ENCODE data around the gene KATNBL1. TPM values are rescaled to one million over a fixed set of nuclear protein-coding genes. Genes with fewer than 3 reads are reported as not detected.

The KATNBL1 gene
- total RNA-seq, 1 experiment from 2014 or later: 46.1 TPM

DNA sequence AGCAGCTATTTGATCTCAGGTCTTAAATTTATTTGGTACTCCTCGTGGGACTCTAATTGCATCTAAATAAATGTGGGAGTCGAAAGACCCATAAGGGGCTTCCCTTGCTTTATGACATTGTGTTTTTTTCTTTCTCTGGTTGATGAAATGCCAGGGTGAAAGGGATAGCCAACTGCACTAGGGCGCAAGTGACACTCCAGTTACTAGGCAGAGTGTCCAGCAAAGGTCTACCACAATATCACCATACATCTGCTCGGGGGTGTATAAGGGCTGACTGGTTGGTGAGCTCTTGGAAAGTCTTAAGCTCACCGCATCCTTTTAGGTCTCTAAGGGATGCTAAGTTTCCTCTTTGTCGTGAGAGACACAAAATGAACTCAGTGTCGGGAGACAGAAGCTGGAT is 54.0 kb downstream of the KATNBL1 start:
- no peaks in the 10 kb centered on the region for H3K27me3 ChIP-seq (ENCODE audit: control insufficient read depth, insufficient read depth, low read length)
- ATAC-seq (no peak), DNase-seq (ENCODE audit: low read depth, low spot score) (no peak)
- TF ChIP-seq TCF7L2 (IDR thresholded peaks at IDR 0.05; ENCODE audit: low read depth, low read length) (no peak), POLR2AphosphoS5 (IDR thresholded peaks at IDR 0.05; ENCODE audit: low read depth, low read length) (no peak), SIN3A (IDR thresholded peaks at IDR 0.05; ENCODE audit: borderline replicate concordance, insufficient read depth, low read depth, low read length) (no peak)
- TF ChIP-seq, protein P1, sequence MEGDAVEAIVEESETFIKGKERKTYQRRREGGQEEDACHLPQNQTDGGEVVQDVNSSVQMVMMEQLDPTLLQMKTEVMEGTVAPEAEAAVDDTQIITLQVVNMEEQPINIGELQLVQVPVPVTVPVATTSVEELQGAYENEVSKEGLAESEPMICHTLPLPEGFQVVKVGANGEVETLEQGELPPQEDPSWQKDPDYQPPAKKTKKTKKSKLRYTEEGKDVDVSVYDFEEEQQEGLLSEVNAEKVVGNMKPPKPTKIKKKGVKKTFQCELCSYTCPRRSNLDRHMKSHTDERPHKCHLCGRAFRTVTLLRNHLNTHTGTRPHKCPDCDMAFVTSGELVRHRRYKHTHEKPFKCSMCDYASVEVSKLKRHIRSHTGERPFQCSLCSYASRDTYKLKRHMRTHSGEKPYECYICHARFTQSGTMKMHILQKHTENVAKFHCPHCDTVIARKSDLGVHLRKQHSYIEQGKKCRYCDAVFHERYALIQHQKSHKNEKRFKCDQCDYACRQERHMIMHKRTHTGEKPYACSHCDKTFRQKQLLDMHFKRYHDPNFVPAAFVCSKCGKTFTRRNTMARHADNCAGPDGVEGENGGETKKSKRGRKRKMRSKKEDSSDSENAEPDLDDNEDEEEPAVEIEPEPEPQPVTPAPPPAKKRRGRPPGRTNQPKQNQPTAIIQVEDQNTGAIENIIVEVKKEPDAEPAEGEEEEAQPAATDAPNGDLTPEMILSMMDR (IDR thresholded peaks at IDR 0.05): no peak
- TF ChIP-seq, protein P2, sequence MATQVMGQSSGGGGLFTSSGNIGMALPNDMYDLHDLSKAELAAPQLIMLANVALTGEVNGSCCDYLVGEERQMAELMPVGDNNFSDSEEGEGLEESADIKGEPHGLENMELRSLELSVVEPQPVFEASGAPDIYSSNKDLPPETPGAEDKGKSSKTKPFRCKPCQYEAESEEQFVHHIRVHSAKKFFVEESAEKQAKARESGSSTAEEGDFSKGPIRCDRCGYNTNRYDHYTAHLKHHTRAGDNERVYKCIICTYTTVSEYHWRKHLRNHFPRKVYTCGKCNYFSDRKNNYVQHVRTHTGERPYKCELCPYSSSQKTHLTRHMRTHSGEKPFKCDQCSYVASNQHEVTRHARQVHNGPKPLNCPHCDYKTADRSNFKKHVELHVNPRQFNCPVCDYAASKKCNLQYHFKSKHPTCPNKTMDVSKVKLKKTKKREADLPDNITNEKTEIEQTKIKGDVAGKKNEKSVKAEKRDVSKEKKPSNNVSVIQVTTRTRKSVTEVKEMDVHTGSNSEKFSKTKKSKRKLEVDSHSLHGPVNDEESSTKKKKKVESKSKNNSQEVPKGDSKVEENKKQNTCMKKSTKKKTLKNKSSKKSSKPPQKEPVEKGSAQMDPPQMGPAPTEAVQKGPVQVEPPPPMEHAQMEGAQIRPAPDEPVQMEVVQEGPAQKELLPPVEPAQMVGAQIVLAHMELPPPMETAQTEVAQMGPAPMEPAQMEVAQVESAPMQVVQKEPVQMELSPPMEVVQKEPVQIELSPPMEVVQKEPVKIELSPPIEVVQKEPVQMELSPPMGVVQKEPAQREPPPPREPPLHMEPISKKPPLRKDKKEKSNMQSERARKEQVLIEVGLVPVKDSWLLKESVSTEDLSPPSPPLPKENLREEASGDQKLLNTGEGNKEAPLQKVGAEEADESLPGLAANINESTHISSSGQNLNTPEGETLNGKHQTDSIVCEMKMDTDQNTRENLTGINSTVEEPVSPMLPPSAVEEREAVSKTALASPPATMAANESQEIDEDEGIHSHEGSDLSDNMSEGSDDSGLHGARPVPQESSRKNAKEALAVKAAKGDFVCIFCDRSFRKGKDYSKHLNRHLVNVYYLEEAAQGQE (IDR thresholded peaks at IDR 0.05; ENCODE audit: insufficient read depth in 1 of 2, low read depth in 2 of 2, low read length in 1 of 2): no peak
- no peaks in the 10 kb centered on the region for H3K4me1 ChIP-seq (ENCODE audit: control insufficient read depth, insufficient read depth, low read length)
- ChIA-PET CTCF (no interaction called here), POLR2A (no interaction called here)
- H3K9me3 ChIP-seq (ENCODE audit: control insufficient read depth, insufficient read depth, low read depth, low read length): peaks cover 18% of the 10 kb centered on the region; the same call in 1 of the 2 replicates
- BruUV-seq (replicated peaks): no TSS peak
- in situ Hi-C loops (cut with HindIII; ENCODE audit: low pct_unique_long_range_greater_than_20kb, low sequenced_read_pairs): no loop called here
- H3K27ac ChIP-seq (ENCODE audit: low read length): no peak overlapping the region
- 0 out of 2 replicates have a peak, but pooled peaks cover 5% of the 10 kb centered on the region for H3K36me3 ChIP-seq (ENCODE audit: control insufficient read depth, insufficient read depth, low read length)
- no peak overlapping the region for H3K4me3 ChIP-seq (ENCODE audit: low read depth in 2 of 2, low read length in 2 of 2)
- intact Hi-C loops (cut with micrococcal nuclease; ENCODE audit: unreplicated experiment): no loop called here

DNA sequence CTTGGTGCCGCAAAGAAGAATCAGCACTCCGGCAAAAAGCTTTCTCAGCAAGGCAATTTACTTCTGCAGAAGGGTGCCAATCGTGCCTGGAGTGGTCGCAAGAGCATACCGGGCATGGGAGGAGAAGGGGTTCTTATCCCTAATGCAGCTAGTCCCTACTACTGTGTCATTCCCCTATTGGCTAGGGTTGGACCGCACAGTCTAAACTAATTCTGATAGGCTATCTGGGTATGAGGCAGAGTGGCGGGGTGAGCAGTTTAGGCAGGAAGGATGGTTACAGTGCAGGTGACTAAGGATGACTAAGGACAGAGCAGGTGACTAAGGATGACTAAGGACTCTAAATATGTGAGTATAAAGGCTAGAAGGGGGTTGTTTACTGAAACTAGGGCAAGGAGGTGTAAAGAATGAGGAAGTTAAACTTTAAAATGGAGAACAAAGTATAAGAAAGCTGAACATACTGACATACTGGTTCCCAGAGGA is 55.1 kb downstream of the KATNBL1 start:
- Histone ChIP-seq H3K9me3 (ENCODE audit: control insufficient read depth, insufficient read depth, low read depth, low read length) (peaks cover 16% of the 10 kb centered on the region; the same call in 1 of the 2 replicates), H3K36me3 (ENCODE audit: control insufficient read depth, insufficient read depth, low read length) (0 out of 2 replicates have a peak, but pooled peaks cover 5% of the 10 kb centered on the region), H3K27ac (ENCODE audit: low read length) (no peak overlapping the region), H3K27me3 (ENCODE audit: control insufficient read depth, insufficient read depth, low read length) (no peaks in the 10 kb centered on the region), H3K4me1 (ENCODE audit: control insufficient read depth, insufficient read depth, low read length) (no peaks in the 10 kb centered on the region), H3K4me3 (ENCODE audit: low read depth in 2 of 2, low read length in 2 of 2) (no peak overlapping the region)
- intact Hi-C loops (cut with micrococcal nuclease; ENCODE audit: unreplicated experiment) (no loop called here), in situ Hi-C loops (cut with HindIII; ENCODE audit: low pct_unique_long_range_greater_than_20kb, low sequenced_read_pairs) (no loop called here)
- DNase-seq (ENCODE audit: low read depth, low spot score): no peak
- ChIA-PET POLR2A (no interaction called here), CTCF (no interaction called here)
- TF ChIP-seq, protein P2 (IDR thresholded peaks at IDR 0.05; ENCODE audit: insufficient read depth in 1 of 2, low read depth in 2 of 2, low read length in 1 of 2): no peak
- TF ChIP-seq TCF7L2 (IDR thresholded peaks at IDR 0.05; ENCODE audit: low read depth, low read length): no peak
- no peak for TF ChIP-seq SIN3A (IDR thresholded peaks at IDR 0.05; ENCODE audit: borderline replicate concordance, insufficient read depth, low read depth, low read length)
- TF ChIP-seq, protein P1 (IDR thresholded peaks at IDR 0.05): no peak
- no peak for TF ChIP-seq POLR2AphosphoS5 (IDR thresholded peaks at IDR 0.05; ENCODE audit: low read depth, low read length)
- ATAC-seq: no peak
- no TSS peak for BruUV-seq (replicated peaks)

All from Panc1 (cell line).